ENCODE data around the gene PTPRD. TPM values are rescaled to one million over a fixed set of nuclear protein-coding genes. Genes with fewer than 3 reads are reported as not detected.

The PTPRD gene
- total and polyA plus RNA-seq, 2 donors (not counting 1 experiment from before 2014, with no cell fraction given), result not detected

DNA sequence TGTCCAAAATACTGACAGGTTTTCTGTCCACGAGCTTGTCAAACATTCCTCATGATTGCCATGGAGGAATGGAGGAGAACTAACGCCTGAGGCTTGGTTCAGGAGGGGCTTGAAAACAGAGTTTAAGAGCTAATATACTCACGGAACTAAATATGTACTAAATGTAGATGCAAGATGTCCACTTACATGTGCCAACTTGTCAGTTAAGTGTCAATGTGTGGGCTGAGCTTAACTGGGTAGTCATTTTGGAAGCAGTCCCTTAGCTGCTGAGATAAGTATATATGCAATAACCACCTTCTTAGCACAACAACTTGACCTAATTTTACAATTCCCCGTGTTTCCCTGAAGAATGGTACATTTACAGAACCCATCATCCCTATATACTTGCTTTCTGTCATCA, 176.0 kb downstream of the PTPRD start:
- no peak overlapping the region for H3K27ac ChIP-seq (ENCODE audit: low read length in 2 of 2)
- no peak overlapping the region for H2AFZ ChIP-seq (ENCODE audit: insufficient read depth, low read depth, low read length, poor library complexity, severe bottlenecking)
- no peaks in the 10 kb centered on the region for H3K27me3 ChIP-seq (replicated peaks in 1 of 4; ENCODE audit: control extremely low read depth in 1 of 4, control insufficient read depth in 3 of 4, insufficient read depth in 4 of 4, low read length in 3 of 4)
- no peaks in the 10 kb centered on the region for H4K20me1 ChIP-seq (ENCODE audit: control insufficient read depth, insufficient read depth, low read length, poor library complexity, severe bottlenecking)
- no peak overlapping the region for H3K9ac ChIP-seq (ENCODE audit: low read length)
- Mint-ChIP-seq H3K4me1 (no peaks in the 10 kb centered on the region), H3K9me3 (ENCODE audit: insufficient read depth) (peaks cover 2% of the 10 kb centered on the region), H3K27ac (no peak overlapping the region), H3K27me3 (no peaks in the 10 kb centered on the region), H3K4me3 (no peak overlapping the region)
- no peaks in the 10 kb centered on the region for H3K9me3 ChIP-seq (ENCODE audit: control extremely low read depth in 1 of 3, control insufficient read depth in 2 of 3, insufficient read depth in 1 of 3, low read length in 2 of 3)
- CTCF ChIA-PET, result no interaction called here
- no peak for TF ChIP-seq EZH2 (IDR thresholded peaks at IDR 0.05; ENCODE audit: borderline replicate concordance, insufficient read depth, low read depth, low read length, poor library complexity, severe bottlenecking)
- no peak for TF ChIP-seq CTCF (IDR thresholded peaks at IDR 0.05)
- intact Hi-C loops (cut with micrococcal nuclease), result no loop called here
- ATAC-seq (ENCODE audit: low read depth) (no peak), DNase-seq (no peak)
- H3K4me1 ChIP-seq (ENCODE audit: control insufficient read depth in 2 of 2, insufficient read depth in 2 of 2, low read length in 2 of 2), result no peaks in the 10 kb centered on the region
- no peaks in the 10 kb centered on the region for H3K36me3 ChIP-seq (replicated peaks in 1 of 2; ENCODE audit: control extremely low read depth in 1 of 2, control insufficient read depth in 1 of 2, extremely low read depth in 1 of 2, insufficient read depth in 2 of 2, low read length in 1 of 2)
- no peaks in the 10 kb centered on the region for H3K79me2 ChIP-seq (ENCODE audit: control insufficient read depth, insufficient read depth, low read length)
- POLR2A ChIA-PET, result no interaction called here
- 67% methylated on average over 1 of the region's 4 CpGs for WGBS (ENCODE audit: insufficient coverage)
- no peak overlapping the region for H3K4me2 ChIP-seq (replicated peaks; ENCODE audit: low read depth, low read length, poor library complexity, severe bottlenecking)
- H3K4me3 ChIP-seq (ENCODE audit: control extremely low read depth in 1 of 5, extremely low read depth in 1 of 5, insufficient read depth in 1 of 5, low read depth in 2 of 5, low read length in 4 of 5), result no peak overlapping the region

GRCh38 chr9:10434412-10434811, 178.4 kb downstream of the PTPRD start:
- H3K27me3 Mint-ChIP-seq, result no peaks in the 10 kb centered on the region
- Histone ChIP-seq H2AFZ (ENCODE audit: insufficient read depth, low read depth, low read length, poor library complexity, severe bottlenecking) (no peak overlapping the region), H3K4me1 (ENCODE audit: control insufficient read depth in 2 of 2, insufficient read depth in 2 of 2, low read length in 2 of 2) (no peaks in the 10 kb centered on the region), H3K4me3 (ENCODE audit: control extremely low read depth in 1 of 5, extremely low read depth in 1 of 5, insufficient read depth in 1 of 5, low read depth in 2 of 5, low read length in 4 of 5) (no peak overlapping the region), H3K4me2 (replicated peaks; ENCODE audit: low read depth, low read length, poor library complexity, severe bottlenecking) (no peak overlapping the region), H3K36me3 (replicated peaks in 1 of 2; ENCODE audit: control extremely low read depth in 1 of 2, control insufficient read depth in 1 of 2, extremely low read depth in 1 of 2, insufficient read depth in 2 of 2, low read length in 1 of 2) (no peaks in the 10 kb centered on the region), H3K27ac (ENCODE audit: low read length in 2 of 2) (no peak overlapping the region), H3K27me3 (replicated peaks in 1 of 4; ENCODE audit: control extremely low read depth in 1 of 4, control insufficient read depth in 3 of 4, insufficient read depth in 4 of 4, low read length in 3 of 4) (no peaks in the 10 kb centered on the region), H3K9ac (ENCODE audit: low read length) (no peak overlapping the region), H3K79me2 (ENCODE audit: control insufficient read depth, insufficient read depth, low read length) (no peaks in the 10 kb centered on the region), H4K20me1 (ENCODE audit: control insufficient read depth, insufficient read depth, low read length, poor library complexity, severe bottlenecking) (no peaks in the 10 kb centered on the region), H3K9me3 (ENCODE audit: control extremely low read depth in 1 of 3, control insufficient read depth in 2 of 3, insufficient read depth in 1 of 3, low read length in 2 of 3) (no peaks in the 10 kb centered on the region)
- no peak overlapping the region for H3K27ac Mint-ChIP-seq
- no peaks in the 10 kb centered on the region for H3K4me1 Mint-ChIP-seq
- no peak for DNase-seq
- peaks cover 2% of the 10 kb centered on the region for H3K9me3 Mint-ChIP-seq (ENCODE audit: insufficient read depth)
- ATAC-seq (ENCODE audit: low read depth), result no peak
- CTCF ChIA-PET, result no interaction called here
- H3K4me3 Mint-ChIP-seq, result no peak overlapping the region
- POLR2A ChIA-PET, result no interaction called here
- WGBS (ENCODE audit: insufficient coverage), result no CpG with 5 or more reads among the region's 1 CpG
- TF ChIP-seq CTCF (IDR thresholded peaks at IDR 0.05), result no peak
- no peak for TF ChIP-seq EZH2 (IDR thresholded peaks at IDR 0.05; ENCODE audit: borderline replicate concordance, insufficient read depth, low read depth, low read length, poor library complexity, severe bottlenecking)
- intact Hi-C loops (cut with micrococcal nuclease), result no loop called here

Data from B cell (primary cell).